GM23338 (cell line): ENCODE data around the gene ZNF775.

Source experiments
- CREB1 ChIP-seq: fragments of 250-450 bp; sonication (Bioruptor Pico); IDR thresholded peaks from 2 replicates; pipeline ENCODE4 v1.5.0; 2020; ENCODE audit warnings: low read depth, mild to moderate bottlenecking, moderate library complexity
- EZH2 ChIP-seq: fragments of 200-600 bp; sonication (generic); IDR thresholded peaks from one replicate; pipeline ENCODE4 v1.8.0; 2017; ENCODE audit warnings: antibody characterized with exemption, mild to moderate bottlenecking, low read depth; ENCODE audit not compliant: unreplicated experiment
- EZH2phosphoT487 ChIP-seq: fragments of 200-600 bp; sonication (generic); IDR thresholded peaks from one replicate; pipeline ENCODE4 v1.8.1; 2018; ENCODE audit warnings: antibody characterized with exemption; ENCODE audit not compliant: unreplicated experiment
- JUNB ChIP-seq: IDR thresholded peaks from one replicate; pipeline ENCODE4 v1.6.1; 2016; ENCODE audit warnings: antibody characterized with exemption; ENCODE audit not compliant: unreplicated experiment
- POLR2AphosphoS5 ChIP-seq: IDR thresholded peaks from 2 replicates; pipeline ENCODE4 v1.6.1; 2016; ENCODE audit warnings: antibody characterized with exemption, low read depth
- TF ChIP-seq, protein P1 (sequence below), 2 experiments: fragments of 200-600 bp in 1 of 2; sonication (generic) in 1 of 2; conservative IDR thresholded peaks; 2 replicates each; pipeline versions ENCODE4 v1.5.1 to v1.6.1; 2016 to 2017; ENCODE audit warnings: antibody characterized with exemption in 2 of 2, low read depth in 2 of 2, mild to moderate bottlenecking in 2 of 2, moderate library complexity in 1 of 2
- TF ChIP-seq, protein P2 (sequence below): IDR thresholded peaks from one replicate; pipeline ENCODE4 v1.6.1; 2018; ENCODE audit warnings: antibody characterized with exemption; ENCODE audit not compliant: unreplicated experiment

DNA sequence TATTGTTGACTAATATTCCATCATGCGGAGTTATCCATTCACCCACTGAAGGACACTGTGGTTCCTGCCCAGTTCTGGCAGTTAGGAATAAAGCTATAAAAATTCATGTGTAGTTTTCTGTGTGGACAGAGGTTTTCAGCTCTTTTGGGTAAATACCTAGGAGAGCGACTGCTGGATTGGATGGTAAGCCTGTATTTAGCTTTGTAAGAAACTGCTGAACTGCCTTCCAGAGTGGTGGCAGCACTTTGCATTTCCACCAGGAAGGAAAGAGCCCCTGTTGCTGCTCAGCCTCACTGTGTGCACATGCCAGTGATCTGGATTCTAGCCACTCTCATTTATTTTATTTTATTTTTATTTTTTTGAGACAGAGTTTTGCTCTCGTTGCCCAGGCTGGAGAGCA is 14.2 kb downstream of the ZNF775 start:
- TF ChIP-seq, protein P1, sequence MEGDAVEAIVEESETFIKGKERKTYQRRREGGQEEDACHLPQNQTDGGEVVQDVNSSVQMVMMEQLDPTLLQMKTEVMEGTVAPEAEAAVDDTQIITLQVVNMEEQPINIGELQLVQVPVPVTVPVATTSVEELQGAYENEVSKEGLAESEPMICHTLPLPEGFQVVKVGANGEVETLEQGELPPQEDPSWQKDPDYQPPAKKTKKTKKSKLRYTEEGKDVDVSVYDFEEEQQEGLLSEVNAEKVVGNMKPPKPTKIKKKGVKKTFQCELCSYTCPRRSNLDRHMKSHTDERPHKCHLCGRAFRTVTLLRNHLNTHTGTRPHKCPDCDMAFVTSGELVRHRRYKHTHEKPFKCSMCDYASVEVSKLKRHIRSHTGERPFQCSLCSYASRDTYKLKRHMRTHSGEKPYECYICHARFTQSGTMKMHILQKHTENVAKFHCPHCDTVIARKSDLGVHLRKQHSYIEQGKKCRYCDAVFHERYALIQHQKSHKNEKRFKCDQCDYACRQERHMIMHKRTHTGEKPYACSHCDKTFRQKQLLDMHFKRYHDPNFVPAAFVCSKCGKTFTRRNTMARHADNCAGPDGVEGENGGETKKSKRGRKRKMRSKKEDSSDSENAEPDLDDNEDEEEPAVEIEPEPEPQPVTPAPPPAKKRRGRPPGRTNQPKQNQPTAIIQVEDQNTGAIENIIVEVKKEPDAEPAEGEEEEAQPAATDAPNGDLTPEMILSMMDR (conservative IDR thresholded peaks at IDR 0.05; ENCODE audit: low read depth in 2 of 2) = no peak
- TF ChIP-seq CREB1 (CRISPR knock-in tag) = no peak
- no peak for TF ChIP-seq POLR2AphosphoS5
- TF ChIP-seq EZH2phosphoT487 = no peak
- TF ChIP-seq EZH2 = no peak
- TF ChIP-seq, protein P2, sequence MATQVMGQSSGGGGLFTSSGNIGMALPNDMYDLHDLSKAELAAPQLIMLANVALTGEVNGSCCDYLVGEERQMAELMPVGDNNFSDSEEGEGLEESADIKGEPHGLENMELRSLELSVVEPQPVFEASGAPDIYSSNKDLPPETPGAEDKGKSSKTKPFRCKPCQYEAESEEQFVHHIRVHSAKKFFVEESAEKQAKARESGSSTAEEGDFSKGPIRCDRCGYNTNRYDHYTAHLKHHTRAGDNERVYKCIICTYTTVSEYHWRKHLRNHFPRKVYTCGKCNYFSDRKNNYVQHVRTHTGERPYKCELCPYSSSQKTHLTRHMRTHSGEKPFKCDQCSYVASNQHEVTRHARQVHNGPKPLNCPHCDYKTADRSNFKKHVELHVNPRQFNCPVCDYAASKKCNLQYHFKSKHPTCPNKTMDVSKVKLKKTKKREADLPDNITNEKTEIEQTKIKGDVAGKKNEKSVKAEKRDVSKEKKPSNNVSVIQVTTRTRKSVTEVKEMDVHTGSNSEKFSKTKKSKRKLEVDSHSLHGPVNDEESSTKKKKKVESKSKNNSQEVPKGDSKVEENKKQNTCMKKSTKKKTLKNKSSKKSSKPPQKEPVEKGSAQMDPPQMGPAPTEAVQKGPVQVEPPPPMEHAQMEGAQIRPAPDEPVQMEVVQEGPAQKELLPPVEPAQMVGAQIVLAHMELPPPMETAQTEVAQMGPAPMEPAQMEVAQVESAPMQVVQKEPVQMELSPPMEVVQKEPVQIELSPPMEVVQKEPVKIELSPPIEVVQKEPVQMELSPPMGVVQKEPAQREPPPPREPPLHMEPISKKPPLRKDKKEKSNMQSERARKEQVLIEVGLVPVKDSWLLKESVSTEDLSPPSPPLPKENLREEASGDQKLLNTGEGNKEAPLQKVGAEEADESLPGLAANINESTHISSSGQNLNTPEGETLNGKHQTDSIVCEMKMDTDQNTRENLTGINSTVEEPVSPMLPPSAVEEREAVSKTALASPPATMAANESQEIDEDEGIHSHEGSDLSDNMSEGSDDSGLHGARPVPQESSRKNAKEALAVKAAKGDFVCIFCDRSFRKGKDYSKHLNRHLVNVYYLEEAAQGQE = no peak
- no peak for TF ChIP-seq JUNB
